Gastrocnemius medialis (tissue), 4 donors: Measurements from ENCODE around the gene NFIC.

ENCODE experiments used
- POLR2A ChIP-seq, 2 donors: fragments of 450-650 bp; IDR thresholded peaks; one replicate each; pipeline ENCODE4 v1.6.1; 2017; ENCODE audit warnings: antibody characterized with exemption in 2 of 2, mild to moderate bottlenecking in 2 of 2, moderate library complexity in 2 of 2
- TF ChIP-seq, protein P1 (sequence below), 5 experiments: fragments of 450-650 bp in 3 of 5; fragments of 200-600 bp in 2 of 5; sonication (generic) in 2 of 5; IDR thresholded peaks in 4 of 5; conservative IDR thresholded peaks in 1 of 5; 1 replicate in 4 of 5; 2 replicates in 1 of 5; pipeline ENCODE4 v1.5.1; 2016 to 2019; ENCODE audit warnings: antibody characterized with exemption in 5 of 5, mild to moderate bottlenecking in 3 of 5, moderate library complexity in 3 of 5

DNA sequence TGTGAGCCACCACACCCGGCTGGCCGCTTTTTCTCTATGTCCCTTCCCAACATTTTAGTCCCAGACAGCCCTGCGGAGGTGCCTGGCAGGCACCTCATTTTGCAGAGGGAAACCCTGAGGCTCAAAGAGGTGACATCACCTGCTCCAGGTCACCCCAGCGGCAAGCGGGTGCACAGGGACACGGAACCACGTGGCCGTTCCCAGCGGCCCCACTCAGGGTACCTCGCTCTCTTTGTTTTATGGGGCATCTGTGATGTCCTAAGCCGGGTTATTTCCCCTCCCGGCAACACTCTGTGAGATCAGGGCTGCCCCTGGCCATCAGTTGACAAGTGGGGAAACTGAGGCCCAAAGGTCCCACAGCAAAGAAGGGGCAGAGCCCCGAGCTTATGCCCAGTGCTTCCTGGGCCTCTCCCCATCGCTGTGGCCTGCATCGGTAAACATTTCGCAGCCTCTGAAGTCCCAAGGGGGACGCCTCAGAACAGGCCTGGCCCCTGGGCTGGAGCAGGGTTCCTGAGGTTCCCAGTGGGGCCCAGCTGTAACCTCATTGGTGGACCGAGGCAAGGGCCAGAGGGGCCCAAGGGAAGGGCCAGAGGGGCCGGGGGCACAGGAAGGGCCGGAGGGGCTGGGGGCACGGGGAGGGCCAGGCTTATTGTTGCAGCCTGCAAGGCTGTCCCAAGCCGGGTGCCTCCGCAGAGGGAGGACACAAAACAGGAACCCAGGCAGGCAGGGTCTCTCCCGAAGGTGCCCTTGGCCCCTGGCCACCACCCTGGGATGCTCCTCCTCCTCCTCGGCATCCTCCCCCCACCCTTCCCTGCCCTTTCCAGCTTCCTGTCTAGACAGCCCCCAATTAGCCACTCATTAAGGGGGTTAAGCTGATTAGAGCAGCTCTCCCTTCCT, 75.0 kb downstream of the NFIC start:
- TF ChIP-seq, protein P1, sequence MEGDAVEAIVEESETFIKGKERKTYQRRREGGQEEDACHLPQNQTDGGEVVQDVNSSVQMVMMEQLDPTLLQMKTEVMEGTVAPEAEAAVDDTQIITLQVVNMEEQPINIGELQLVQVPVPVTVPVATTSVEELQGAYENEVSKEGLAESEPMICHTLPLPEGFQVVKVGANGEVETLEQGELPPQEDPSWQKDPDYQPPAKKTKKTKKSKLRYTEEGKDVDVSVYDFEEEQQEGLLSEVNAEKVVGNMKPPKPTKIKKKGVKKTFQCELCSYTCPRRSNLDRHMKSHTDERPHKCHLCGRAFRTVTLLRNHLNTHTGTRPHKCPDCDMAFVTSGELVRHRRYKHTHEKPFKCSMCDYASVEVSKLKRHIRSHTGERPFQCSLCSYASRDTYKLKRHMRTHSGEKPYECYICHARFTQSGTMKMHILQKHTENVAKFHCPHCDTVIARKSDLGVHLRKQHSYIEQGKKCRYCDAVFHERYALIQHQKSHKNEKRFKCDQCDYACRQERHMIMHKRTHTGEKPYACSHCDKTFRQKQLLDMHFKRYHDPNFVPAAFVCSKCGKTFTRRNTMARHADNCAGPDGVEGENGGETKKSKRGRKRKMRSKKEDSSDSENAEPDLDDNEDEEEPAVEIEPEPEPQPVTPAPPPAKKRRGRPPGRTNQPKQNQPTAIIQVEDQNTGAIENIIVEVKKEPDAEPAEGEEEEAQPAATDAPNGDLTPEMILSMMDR (IDR thresholded peaks at IDR 0.05 in 4 of 5, conservative IDR thresholded peaks at IDR 0.05 in 1 of 5), result no peak
- no peak for TF ChIP-seq POLR2A (IDR thresholded peaks at IDR 0.05)
